Measurements from ENCODE around the gene SPEG.

SPEG gene

DNA sequence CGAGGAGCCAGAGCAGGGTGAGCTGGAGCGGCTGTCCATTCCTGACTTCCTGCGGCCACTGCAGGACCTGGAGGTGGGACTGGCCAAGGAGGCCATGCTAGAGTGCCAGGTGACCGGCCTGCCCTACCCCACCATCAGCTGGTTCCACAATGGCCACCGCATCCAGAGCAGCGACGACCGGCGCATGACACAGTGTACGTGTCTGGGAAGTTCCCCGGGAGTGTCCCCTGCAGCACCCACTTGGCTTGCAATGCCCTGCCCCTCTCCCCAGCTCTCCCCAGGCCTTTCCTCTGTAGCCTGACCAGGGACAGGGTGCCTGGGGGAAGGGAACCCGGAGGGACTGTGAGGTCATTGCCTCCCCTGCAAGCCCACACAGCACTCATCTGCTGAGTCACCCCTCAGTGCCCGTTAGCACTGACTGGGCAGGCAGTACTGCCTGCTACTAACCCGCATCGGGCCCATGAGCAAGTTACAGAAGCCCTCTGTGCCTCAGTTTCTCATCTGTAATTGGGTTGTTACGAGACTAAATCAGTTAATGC, 34.6 kb downstream of the SPEG start:
- Mint-ChIP-seq H3K4me1 (ENCODE audit: low read depth in 2 of 2) (no peaks in the 10 kb centered on the region), H3K9me3 (no peaks in the 10 kb centered on the region), H3K36me3 (ENCODE audit: insufficient read depth) (no peaks in the 10 kb centered on the region), H3K4me3 (no peak overlapping the region), H3K27me3 (peaks cover 7 to 40% of the 10 kb centered on the region in 2 donors), H3K27ac (no peak overlapping the region)
- ATAC-seq (replicated peaks), result no peak
- DNase-seq, result no peak

- no peaks in the 10 kb centered on the region for H3K9me3 Mint-ChIP-seq
- H3K36me3 Mint-ChIP-seq (ENCODE audit: insufficient read depth), result no peaks in the 10 kb centered on the region
- no peak overlapping the region for H3K4me3 Mint-ChIP-seq
- ATAC-seq (replicated peaks) (no peak), DNase-seq (no peak)
- H3K4me1 Mint-ChIP-seq (ENCODE audit: low read depth in 2 of 2), result peaks cover 0 to under 1% of the 10 kb centered on the region in 2 donors
- no peak overlapping the region for H3K27ac Mint-ChIP-seq
- H3K27me3 Mint-ChIP-seq, result peaks cover 12 to 46% of the 10 kb centered on the region in 2 donors
These were observed 35.8 kb downstream of the SPEG start for GRCh38 chr2:219470429-219470828.

DNA sequence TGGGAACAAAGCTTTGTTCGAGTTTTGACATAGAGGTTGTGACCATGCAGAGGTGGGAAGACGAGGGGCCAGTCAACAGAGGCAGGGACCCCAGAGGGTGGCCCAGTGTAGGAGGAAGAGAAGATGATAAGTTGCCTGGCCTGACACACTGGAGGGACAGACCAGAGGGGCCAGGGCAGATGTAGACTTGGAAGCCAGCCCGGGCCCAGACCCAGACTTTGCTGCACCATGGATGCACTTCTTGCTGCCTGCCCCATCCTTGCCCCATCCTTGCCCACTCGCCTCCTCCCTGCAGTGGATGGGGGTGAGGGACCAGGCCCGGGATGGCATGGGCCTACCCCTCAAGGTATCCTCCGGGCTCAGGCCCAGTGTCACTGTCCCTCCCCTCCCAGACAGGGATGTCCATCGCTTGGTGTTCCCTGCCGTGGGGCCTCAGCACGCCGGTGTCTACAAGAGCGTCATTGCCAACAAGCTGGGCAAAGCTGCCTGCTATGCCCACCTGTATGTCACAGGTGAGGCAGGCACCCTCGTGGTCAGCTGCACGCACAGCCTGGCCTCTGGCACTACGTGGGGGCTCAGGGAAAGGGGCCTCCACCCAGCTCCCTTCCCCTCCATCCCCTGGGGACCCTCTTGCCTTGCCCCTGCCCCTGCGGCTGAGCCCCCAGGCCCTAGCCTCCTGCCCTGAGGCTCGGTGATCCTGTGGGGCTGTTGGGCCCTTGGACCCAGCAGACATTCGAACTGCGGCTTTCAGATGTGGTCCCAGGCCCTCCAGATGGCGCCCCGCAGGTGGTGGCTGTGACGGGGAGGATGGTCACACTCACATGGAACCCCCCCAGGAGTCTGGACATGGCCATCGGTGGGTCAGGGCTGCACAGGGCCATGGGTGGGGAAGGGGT, 37.1 kb downstream of the SPEG start:
- DNase-seq, result no peak
- H3K27ac Mint-ChIP-seq, result no peak overlapping the region
- H3K27me3 Mint-ChIP-seq, result peaks cover 21 to 58% of the 10 kb centered on the region in 2 donors
- no peak for ATAC-seq (replicated peaks)
- H3K36me3 Mint-ChIP-seq (ENCODE audit: insufficient read depth), result no peaks in the 10 kb centered on the region
- H3K9me3 Mint-ChIP-seq, result no peaks in the 10 kb centered on the region
- H3K4me1 Mint-ChIP-seq (ENCODE audit: low read depth in 2 of 2), result peaks cover 4 to 6% of the 10 kb centered on the region in 2 donors
- no peak overlapping the region for H3K4me3 Mint-ChIP-seq

GRCh38 chr2:219472629-219473187, 38.1 kb downstream of the SPEG start:
- H3K4me3 Mint-ChIP-seq, result no peak overlapping the region
- peaks cover 21 to 56% of the 10 kb centered on the region in 2 donors for H3K27me3 Mint-ChIP-seq
- DNase-seq, result no peak
- H3K9me3 Mint-ChIP-seq, result no peaks in the 10 kb centered on the region
- no peaks in the 10 kb centered on the region for H3K36me3 Mint-ChIP-seq (ENCODE audit: insufficient read depth)
- H3K27ac Mint-ChIP-seq, result no peak overlapping the region
- H3K4me1 Mint-ChIP-seq (ENCODE audit: low read depth in 2 of 2), result peaks cover 4 to 6% of the 10 kb centered on the region in 2 donors
- no peak for ATAC-seq (replicated peaks)

GRCh38 chr2:219473511-219473910, 38.9 kb downstream of the SPEG start:
- peaks cover 21 to 52% of the 10 kb centered on the region in 2 donors for H3K27me3 Mint-ChIP-seq
- H3K9me3 Mint-ChIP-seq, result no peaks in the 10 kb centered on the region
- H3K27ac Mint-ChIP-seq, result no peak overlapping the region
- H3K4me3 Mint-ChIP-seq, result no peak overlapping the region
- ATAC-seq (replicated peaks) (no peak), DNase-seq (no peak)
- no peaks in the 10 kb centered on the region for H3K36me3 Mint-ChIP-seq (ENCODE audit: insufficient read depth)
- peaks cover 4 to 6% of the 10 kb centered on the region in 2 donors for H3K4me1 Mint-ChIP-seq (ENCODE audit: low read depth in 2 of 2)

GRCh38 chr2:219474285-219475060, 39.8 kb downstream of the SPEG start:
- no peak overlapping the region for H3K27ac Mint-ChIP-seq

GRCh38 chr2:219475278-219475677, 40.6 kb downstream of the SPEG start:
- no peaks in the 10 kb centered on the region for H3K9me3 Mint-ChIP-seq
- no peak for ATAC-seq (replicated peaks)

More at GRCh38 chr2:219474285-219475060, 39.8 kb downstream of the SPEG start:
- peaks cover 4 to 6% of the 10 kb centered on the region in 2 donors for H3K4me1 Mint-ChIP-seq (ENCODE audit: low read depth in 2 of 2)
- no peaks in the 10 kb centered on the region for H3K9me3 Mint-ChIP-seq
- H3K27me3 Mint-ChIP-seq, result peaks cover 21 to 52% of the 10 kb centered on the region in 2 donors
- H3K4me3 Mint-ChIP-seq, result no peak overlapping the region
- DNase-seq (no peak), ATAC-seq (replicated peaks) (no peak)
- no peaks in the 10 kb centered on the region for H3K36me3 Mint-ChIP-seq (ENCODE audit: insufficient read depth)

DNA sequence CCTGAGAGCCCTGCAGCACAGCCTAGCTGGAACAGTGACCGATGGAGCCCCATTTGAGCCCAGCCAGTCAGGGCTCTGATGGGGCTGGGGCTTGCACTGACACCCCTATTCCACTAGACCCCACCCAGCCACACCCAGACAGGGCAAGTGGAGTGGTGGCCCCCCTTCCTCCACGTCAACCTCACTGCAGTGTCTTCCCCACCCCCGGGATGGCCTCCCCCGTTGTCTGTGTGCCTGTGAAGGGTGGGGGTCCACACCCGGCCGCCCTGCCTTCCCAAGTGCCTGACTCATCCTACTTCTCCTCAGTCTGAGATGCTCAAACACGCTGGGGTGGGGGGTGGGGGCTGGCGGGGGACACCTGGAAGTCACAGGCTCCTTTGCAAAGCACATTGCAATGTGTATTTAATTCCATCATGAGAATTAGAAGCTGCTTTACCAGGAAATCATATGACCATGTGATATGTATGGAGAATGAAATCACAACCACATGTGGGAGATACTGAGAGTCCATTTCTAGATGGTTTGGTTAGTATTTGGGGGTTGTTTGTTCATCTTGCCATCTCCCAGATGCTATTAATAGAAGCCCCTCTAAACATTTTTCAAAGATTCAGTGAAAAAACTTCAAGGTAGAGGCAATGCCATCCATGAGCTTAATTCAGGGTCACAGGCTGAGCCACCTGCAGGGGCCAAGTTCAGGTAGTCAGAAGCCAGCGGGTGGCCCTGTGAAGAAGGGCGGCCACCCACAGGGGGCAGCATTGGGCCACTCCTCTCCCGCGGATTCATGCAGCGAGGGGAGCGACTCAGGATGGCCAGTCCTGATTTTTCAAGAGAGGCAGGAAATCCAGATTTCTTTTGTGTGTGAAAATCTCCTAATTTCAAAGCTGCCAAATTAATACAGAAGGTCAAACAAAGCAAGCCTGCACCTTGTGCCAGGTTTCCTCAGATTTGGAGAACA, 41.3 kb downstream of the SPEG start:
- peaks cover 23 to 61% of the 10 kb centered on the region in 2 donors for H3K27me3 Mint-ChIP-seq
- H3K36me3 Mint-ChIP-seq (ENCODE audit: insufficient read depth), result no peaks in the 10 kb centered on the region
- H3K4me3 Mint-ChIP-seq, result no peak overlapping the region
- peaks cover 4 to 6% of the 10 kb centered on the region in 2 donors for H3K4me1 Mint-ChIP-seq (ENCODE audit: low read depth in 2 of 2)
- peak; percentile 72 for ATAC-seq (replicated peaks)
- H3K27ac Mint-ChIP-seq, result peak overlapping the region in 1 of 2 donors; percentile 81
- DNase-seq, result peak; percentile 41 to 48 (median 43)
- no peaks in the 10 kb centered on the region for H3K9me3 Mint-ChIP-seq

More at GRCh38 chr2:219475278-219475677, 40.6 kb downstream of the SPEG start:
- H3K4me3 Mint-ChIP-seq, result no peak overlapping the region
- H3K36me3 Mint-ChIP-seq (ENCODE audit: insufficient read depth), result no peaks in the 10 kb centered on the region
- peaks cover 21 to 60% of the 10 kb centered on the region in 2 donors for H3K27me3 Mint-ChIP-seq
- DNase-seq, result no peak
- no peak overlapping the region for H3K27ac Mint-ChIP-seq
- peaks cover 4 to 6% of the 10 kb centered on the region in 2 donors for H3K4me1 Mint-ChIP-seq (ENCODE audit: low read depth in 2 of 2)

DNA sequence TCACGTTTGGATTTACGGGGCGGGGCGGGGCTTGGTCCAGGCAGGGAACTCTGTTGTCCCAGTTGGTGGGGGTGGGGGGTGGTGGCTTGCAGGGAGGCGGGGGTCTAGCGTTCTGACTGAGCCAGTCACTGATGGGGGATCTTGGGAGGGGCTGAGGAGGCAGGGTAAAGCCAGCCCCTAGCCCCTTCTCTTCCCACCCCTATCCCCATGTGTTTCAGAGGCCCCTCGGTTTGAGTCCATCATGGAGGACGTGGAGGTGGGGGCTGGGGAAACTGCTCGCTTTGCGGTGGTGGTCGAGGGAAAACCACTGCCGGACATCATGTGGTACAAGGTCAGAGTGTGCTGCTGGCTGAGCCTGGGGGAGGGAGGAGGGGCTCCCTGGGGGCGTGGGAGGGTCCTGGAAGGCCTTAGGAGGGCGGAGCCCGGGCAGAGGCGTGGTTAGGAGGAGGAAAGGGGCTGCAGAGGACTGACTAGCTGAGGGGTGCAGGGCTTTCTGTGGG, 42.1 kb downstream of the SPEG start:
- peaks cover 20 to 61% of the 10 kb centered on the region in 2 donors for H3K27me3 Mint-ChIP-seq
- H3K9me3 Mint-ChIP-seq, result no peaks in the 10 kb centered on the region
- peak overlapping the region in 1 of 2 donors; percentile 81 for H3K27ac Mint-ChIP-seq
- ATAC-seq (replicated peaks), result no peak
- no peaks in the 10 kb centered on the region for H3K36me3 Mint-ChIP-seq (ENCODE audit: insufficient read depth)
- DNase-seq, result no peak
- H3K4me1 Mint-ChIP-seq (ENCODE audit: low read depth in 2 of 2), result peaks cover 4 to 6% of the 10 kb centered on the region in 2 donors
- no peak overlapping the region for H3K4me3 Mint-ChIP-seq

- H3K9me3 Mint-ChIP-seq, result no peaks in the 10 kb centered on the region
- no peak overlapping the region for H3K27ac Mint-ChIP-seq
- H3K36me3 Mint-ChIP-seq (ENCODE audit: insufficient read depth), result no peaks in the 10 kb centered on the region
- no peak overlapping the region for H3K4me3 Mint-ChIP-seq
- no peak for DNase-seq
- H3K4me1 Mint-ChIP-seq (ENCODE audit: low read depth in 2 of 2), result peaks cover 4 to 6% of the 10 kb centered on the region in 2 donors
- H3K27me3 Mint-ChIP-seq, result peaks cover 20 to 63% of the 10 kb centered on the region in 2 donors
- ATAC-seq (replicated peaks), result no peak
These were observed 42.5 kb downstream of the SPEG start for GRCh38 chr2:219477179-219477578.

- Mint-ChIP-seq H3K4me1 (ENCODE audit: low read depth in 2 of 2) (peaks cover 4 to 6% of the 10 kb centered on the region in 2 donors), H3K9me3 (no peaks in the 10 kb centered on the region), H3K4me3 (no peak overlapping the region), H3K36me3 (ENCODE audit: insufficient read depth) (no peaks in the 10 kb centered on the region), H3K27ac (no peak overlapping the region), H3K27me3 (peaks cover 23 to 69% of the 10 kb centered on the region in 2 donors)
- ATAC-seq (replicated peaks) (no peak), DNase-seq (no peak)
These were observed 43.2 kb downstream of the SPEG start for GRCh38 chr2:219477815-219478214.

GRCh38 chr2:219478916-219479315, 44.3 kb downstream of the SPEG start:
- no peaks in the 10 kb centered on the region for H3K36me3 Mint-ChIP-seq (ENCODE audit: insufficient read depth)
- no peak overlapping the region for H3K4me3 Mint-ChIP-seq
- H3K27me3 Mint-ChIP-seq, result peaks cover 28 to 71% of the 10 kb centered on the region in 2 donors
- ATAC-seq (replicated peaks) (no peak), DNase-seq (no peak)
- no peaks in the 10 kb centered on the region for H3K9me3 Mint-ChIP-seq
- no peak overlapping the region for H3K27ac Mint-ChIP-seq
- H3K4me1 Mint-ChIP-seq (ENCODE audit: low read depth in 2 of 2), result peaks cover 4 to 8% of the 10 kb centered on the region in 2 donors

Measured in effector memory CD8-positive, alpha-beta T cell (primary cell).